Transverse colon (tissue), 4 donors: ENCODE results near the gene UNK. TPM values are rescaled to one million over a fixed set of nuclear protein-coding genes. Genes with fewer than 3 reads are reported as not detected.

ENCODE experiments used
- DNase-seq: peaks from one replicate; pipeline ENCODE4 v3.0.0-alpha.2; 2019
- H3K27ac ChIP-seq, 4 donors: fragments of 200-600 bp; sonication (generic); 2 replicates each; pipeline ENCODE4 v1.5.1; 2016 to 2018; ENCODE audit warnings: inconsistent platforms in 4 of 4
- H3K27me3 ChIP-seq: fragments of 200-600 bp; sonication (generic); 2 replicates; pipeline ENCODE4 v1.5.1; 2017; ENCODE audit warnings: inconsistent platforms
- H3K36me3 ChIP-seq, 4 donors: fragments of 200-600 bp; sonication (generic); 2 replicates each; pipeline ENCODE4 v1.5.1; 2017 to 2019; ENCODE audit warnings: inconsistent platforms in 4 of 4
- H3K4me1 ChIP-seq, 4 donors: fragments of 200-600 bp; sonication (generic); 2 replicates each; pipeline ENCODE4 v1.5.1; 2017 to 2020; ENCODE audit warnings: inconsistent platforms in 4 of 4
- H3K4me3 ChIP-seq, 4 donors: fragments of 200-600 bp; sonication (generic); 1 replicate in 1 of 4; 2 replicates in 3 of 4; pipeline versions ENCODE4 v1.5.1 to v1.6.1; 2017 to 2019; ENCODE audit warnings: inconsistent platforms in 4 of 4
- H3K9me3 ChIP-seq, 2 donors: fragments of 200-600 bp; sonication (generic); 2 replicates each; pipeline ENCODE4 v1.5.1; 2017 to 2019; ENCODE audit warnings: inconsistent platforms in 2 of 2
- EP300 ChIP-seq: sonication (generic); formaldehyde crosslinking; IDR thresholded peaks from one replicate; pipeline ENCODE4 v1.6.1; 2017; ENCODE audit warnings: antibody characterized with exemption, low read depth
- POLR2A ChIP-seq: fragments of 450-650 bp; IDR thresholded peaks from one replicate; pipeline ENCODE4 v1.6.1; 2016; ENCODE audit warnings: antibody characterized with exemption, mild to moderate bottlenecking, moderate library complexity
- POLR2AphosphoS5 ChIP-seq, 3 donors: sonication (generic); formaldehyde crosslinking; IDR thresholded peaks; one replicate each; pipeline ENCODE4 v1.6.1; 2016; ENCODE audit warnings: antibody characterized with exemption in 3 of 3
- WGBS, 2 donors: methylation state at CpG; one replicate each; pipeline ENCODE4 v1.1.5; 2018; ENCODE audit warnings: low coverage in 1 of 2; 5-methylcytosine and 5-hydroxymethylcytosine counted together
- in situ Hi-C, 4 donors: fragments of 200-750 bp; cut with MboI; loops; one replicate each; pipeline versions ENCODE4 v1.15.0 to v1.15.1; 2017; ENCODE audit warnings: low sequenced_read_pairs in 3 of 4, low pct_ligation_motif_present in 1 of 4, low pct_unique_long_range_greater_than_20kb in 1 of 4
- intact Hi-C: fragments of 100-400 bp; cut with DNase I; formaldehyde crosslinking; loops from one replicate; pipeline ENCODE4 v1.15.1; 2023; ENCODE audit warnings: low total_unique reads
- total RNA-seq, 4 donors: library from RNA; depleted of rRNA; stranded (reverse); fragments of >200 nt; gene quantifications; one replicate each; pipeline ENCODE4 v1.1.0, GENCODE V29; 2016
- TF ChIP-seq, protein P1 (sequence below), 5 experiments: fragments of 200-600 bp in 3 of 5; fragments of 450-650 bp in 2 of 5; sonication (generic) in 3 of 5; IDR thresholded peaks; 1 replicate in 2 of 5; 2 replicates in 3 of 5; pipeline ENCODE4 v1.5.1; 2016 to 2017; ENCODE audit warnings: antibody characterized with exemption in 5 of 5, inconsistent platforms in 3 of 5, mild to moderate bottlenecking in 2 of 5, moderate library complexity in 1 of 5

Gene UNK
- total RNA-seq, 4 donors from 2014 or later: 24.0 to 99.1 (median 63.1) TPM

DNA sequence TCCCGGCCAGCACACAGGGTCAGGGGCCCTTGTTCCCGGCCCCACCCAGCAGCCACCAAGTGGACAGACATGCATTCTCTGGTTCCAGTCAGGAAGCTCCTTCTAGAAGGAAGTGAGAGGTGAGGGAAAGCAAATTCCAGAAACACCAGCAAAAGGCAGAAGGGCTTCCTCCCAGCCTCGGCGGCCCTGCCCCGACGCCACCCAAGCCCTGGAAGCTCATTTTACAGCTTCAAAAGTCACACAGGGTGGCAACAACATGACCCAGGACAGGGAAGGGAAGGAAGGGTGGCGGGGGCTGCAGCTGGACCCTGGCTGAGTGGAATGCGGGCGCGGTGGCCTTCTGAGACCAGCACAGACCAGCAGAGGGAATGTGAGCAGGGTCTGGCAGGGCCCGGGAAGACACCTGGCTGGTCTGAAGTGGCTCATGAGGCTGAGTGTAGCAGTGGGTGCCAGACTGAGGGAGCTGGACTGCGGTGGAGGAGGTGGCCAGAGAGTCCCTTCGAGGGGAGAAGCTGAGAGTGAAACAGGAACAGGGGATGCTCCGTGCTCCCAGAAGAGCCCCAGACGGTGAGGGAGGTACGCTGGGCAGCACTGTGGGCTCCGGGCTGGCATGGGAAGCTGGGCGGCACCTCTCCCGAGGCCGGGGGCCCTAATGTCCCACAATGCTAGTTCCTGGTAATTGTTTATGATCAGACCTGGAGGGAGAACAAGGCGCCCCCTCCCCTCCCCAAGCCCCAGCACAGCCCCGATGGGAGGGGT is 61.5 kb downstream of the UNK start:
- DNase-seq: peak; percentile 41
- Histone ChIP-seq H3K36me3 (peaks cover 0 to 44% (median 19%) of the 10 kb centered on the region in 4 donors), H3K9me3 (no peaks in the 10 kb centered on the region), H3K4me1 (peaks cover 20 to 51% (median 29%) of the 10 kb centered on the region in 4 donors), H3K4me3 (no peak overlapping the region), H3K27ac (peak overlapping the region; percentile 79 to 85 (median 80)), H3K27me3 (no peaks in the 10 kb centered on the region)
- 70% methylated on average over 22 of the region's 22 CpGs; no CpG with 5 or more reads in 1 of the 2 donors for WGBS, 2 donors
- intact Hi-C loops: no loop called here
- in situ Hi-C loops: no loop called here
- no peak for TF ChIP-seq POLR2A
- no peak for TF ChIP-seq EP300
- TF ChIP-seq, protein P1, sequence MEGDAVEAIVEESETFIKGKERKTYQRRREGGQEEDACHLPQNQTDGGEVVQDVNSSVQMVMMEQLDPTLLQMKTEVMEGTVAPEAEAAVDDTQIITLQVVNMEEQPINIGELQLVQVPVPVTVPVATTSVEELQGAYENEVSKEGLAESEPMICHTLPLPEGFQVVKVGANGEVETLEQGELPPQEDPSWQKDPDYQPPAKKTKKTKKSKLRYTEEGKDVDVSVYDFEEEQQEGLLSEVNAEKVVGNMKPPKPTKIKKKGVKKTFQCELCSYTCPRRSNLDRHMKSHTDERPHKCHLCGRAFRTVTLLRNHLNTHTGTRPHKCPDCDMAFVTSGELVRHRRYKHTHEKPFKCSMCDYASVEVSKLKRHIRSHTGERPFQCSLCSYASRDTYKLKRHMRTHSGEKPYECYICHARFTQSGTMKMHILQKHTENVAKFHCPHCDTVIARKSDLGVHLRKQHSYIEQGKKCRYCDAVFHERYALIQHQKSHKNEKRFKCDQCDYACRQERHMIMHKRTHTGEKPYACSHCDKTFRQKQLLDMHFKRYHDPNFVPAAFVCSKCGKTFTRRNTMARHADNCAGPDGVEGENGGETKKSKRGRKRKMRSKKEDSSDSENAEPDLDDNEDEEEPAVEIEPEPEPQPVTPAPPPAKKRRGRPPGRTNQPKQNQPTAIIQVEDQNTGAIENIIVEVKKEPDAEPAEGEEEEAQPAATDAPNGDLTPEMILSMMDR (IDR thresholded peaks at IDR 0.05): no peak
- peak in 1 of 3 donors; percentile 27 for TF ChIP-seq POLR2AphosphoS5 (IDR thresholded peaks at IDR 0.05)

DNA sequence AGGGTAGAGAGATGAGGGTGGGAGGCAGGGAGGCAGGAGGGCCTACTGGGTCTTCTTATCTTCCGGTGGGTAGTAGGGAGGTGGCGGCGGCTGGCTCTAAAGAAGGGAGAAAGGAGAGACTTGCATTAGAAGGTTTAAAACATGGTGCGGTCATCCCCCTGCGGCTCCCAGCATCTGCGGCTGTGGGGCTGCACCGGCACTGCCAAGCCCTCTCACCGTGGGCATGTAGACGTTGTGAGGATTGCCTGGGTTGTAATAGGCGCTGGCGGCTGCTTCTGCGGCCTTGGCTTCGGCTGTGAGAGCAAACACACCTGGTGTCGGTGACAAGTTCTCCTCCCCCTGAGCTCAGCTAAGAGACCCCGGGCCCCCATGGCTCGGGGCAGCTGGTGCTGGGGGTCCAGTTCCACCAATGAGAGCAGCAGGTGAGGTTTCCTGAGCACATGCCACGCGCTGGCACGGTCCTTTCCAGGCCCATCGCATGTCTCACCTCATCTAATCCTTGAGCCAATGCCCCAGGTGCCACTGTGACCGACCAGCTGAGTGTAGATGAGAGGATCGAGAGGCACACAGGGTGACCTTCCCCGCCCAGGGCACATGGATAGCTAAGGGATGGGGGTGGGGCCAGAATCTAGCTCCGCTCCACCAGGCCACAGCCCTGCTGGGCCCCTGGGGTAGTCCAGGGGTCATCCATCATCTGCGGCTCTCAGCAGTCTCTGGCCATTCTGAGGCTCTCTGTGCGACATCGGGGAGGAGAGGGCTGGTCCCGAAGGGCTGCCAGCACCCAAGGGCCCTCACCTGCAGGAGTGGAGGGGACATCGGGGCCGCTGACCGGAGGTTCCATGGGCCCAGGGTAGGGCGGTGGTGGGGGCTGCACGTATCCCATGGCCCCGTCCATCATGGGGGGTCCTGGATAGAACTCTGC is 62.3 kb downstream of the UNK start:
- H3K4me1 ChIP-seq: peaks cover 20 to 55% (median 29%) of the 10 kb centered on the region in 4 donors

DNA sequence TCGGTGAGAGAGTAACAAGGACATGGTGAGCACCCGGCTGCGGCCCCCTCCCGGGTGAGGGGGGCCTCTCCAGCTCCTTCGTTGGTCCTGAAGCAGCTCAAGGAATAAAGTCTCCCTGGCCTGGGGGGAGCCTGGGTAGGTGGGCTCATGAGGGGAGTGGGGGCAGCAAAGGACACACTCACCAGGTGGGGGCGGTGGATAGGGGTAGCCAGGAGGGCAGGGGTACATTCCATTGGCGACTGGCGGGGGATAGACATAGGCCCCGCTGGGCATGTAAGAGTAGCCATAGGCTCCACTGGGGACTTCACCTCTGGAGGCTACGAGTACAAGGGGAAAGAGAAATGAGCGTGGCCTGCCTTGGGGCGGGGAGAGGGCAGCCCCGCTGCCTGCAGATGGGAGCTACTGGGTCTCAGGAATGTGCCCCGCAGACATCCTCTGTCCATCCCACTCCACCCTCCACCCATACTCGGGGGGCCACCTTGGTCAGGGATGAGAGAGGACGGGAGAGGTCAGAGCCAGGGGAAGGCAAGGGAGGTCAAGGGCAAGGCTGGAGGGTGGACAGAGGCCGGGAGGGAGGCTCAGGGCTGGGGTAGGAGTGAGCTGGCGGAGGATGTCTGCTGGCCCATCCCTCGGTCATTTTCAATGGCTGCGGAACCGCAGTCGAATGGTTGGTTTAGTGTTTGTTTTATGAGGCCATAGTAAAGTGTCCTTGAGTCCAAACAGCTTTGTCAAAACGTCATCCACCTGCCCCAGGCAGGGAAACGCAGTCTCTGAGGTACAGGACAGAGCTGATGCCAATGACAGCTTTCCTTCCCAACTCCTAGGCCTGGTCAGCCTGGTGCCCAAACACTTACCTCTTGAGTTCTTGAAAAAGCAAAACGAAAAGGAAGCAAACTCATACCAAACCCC is 63.3 kb downstream of the UNK start:
- 0 to 88% methylated on average over 1 to 25 of the region's 25 CpGs for WGBS, 2 donors
- Histone ChIP-seq H3K9me3 (no peaks in the 10 kb centered on the region), H3K27me3 (no peaks in the 10 kb centered on the region), H3K4me3 (no peak overlapping the region), H3K27ac (peak overlapping the region in 3 of 4 donors; percentile 22 to 85 (median 44)), H3K4me1 (peaks cover 21 to 57% (median 29%) of the 10 kb centered on the region in 4 donors), H3K36me3 (peaks cover 0 to 51% (median 21%) of the 10 kb centered on the region in 4 donors)
- TF ChIP-seq POLR2A (no peak), EP300 (no peak), POLR2AphosphoS5 (IDR thresholded peaks at IDR 0.05) (no peak)
- TF ChIP-seq, protein P1 (IDR thresholded peaks at IDR 0.05): no peak
- no peak for DNase-seq
- in situ Hi-C loops: no loop called here
- intact Hi-C loops: no loop called here

More for the DNA sequence above, 62.3 kb downstream of the UNK start:
- no peak for TF ChIP-seq EP300
- TF ChIP-seq, protein P1 (IDR thresholded peaks at IDR 0.05): no peak
- TF ChIP-seq POLR2A: no peak
- no peak for TF ChIP-seq POLR2AphosphoS5 (IDR thresholded peaks at IDR 0.05)
- Histone ChIP-seq H3K36me3 (peaks cover 0 to 51% (median 21%) of the 10 kb centered on the region in 4 donors), H3K27me3 (no peaks in the 10 kb centered on the region), H3K27ac (peak overlapping the region in 3 of 4 donors; percentile 79 to 85 (median 79)), H3K9me3 (no peaks in the 10 kb centered on the region), H3K4me3 (no peak overlapping the region)
- whole genome bisulfite sequencing, 2 donors: 81% methylated on average over 29 of the region's 34 CpGs; no CpG with 5 or more reads in 1 of the 2 donors
- in situ Hi-C loops: no loop called here
- intact Hi-C loops: no loop called here
- no peak for DNase-seq
